ENCODE results near the gene NRXN3.
A peak's percentile ranks its signal among the peaks of the same experiment; 100 is the strongest.

NRXN3 gene

GRCh38 chr14:79639613-79640012 lies 1469.4 kb downstream of the NRXN3 start:
- no peak for DNase-seq (ENCODE audit: low read depth, low spot score)
- H3K4me3 ChIP-seq (ENCODE audit: low read length), result no peak overlapping the region

GRCh38 chr14:79641371-79641770 lies 1471.2 kb downstream of the NRXN3 start:
- no peak for DNase-seq (ENCODE audit: low read depth, low spot score)
- no peak overlapping the region for H3K4me3 ChIP-seq (ENCODE audit: low read length)

GRCh38 chr14:79643132-79643531 lies 1473.0 kb downstream of the NRXN3 start:
- no peak for DNase-seq (ENCODE audit: low read depth, low spot score)
- H3K4me3 ChIP-seq (ENCODE audit: low read length), result no peak overlapping the region

- DNase-seq (ENCODE audit: low read depth, low spot score), result no peak
- no peak overlapping the region for H3K4me3 ChIP-seq (ENCODE audit: low read length)
Measured at GRCh38 chr14:79645753-79646362, 1475.7 kb downstream of the NRXN3 start.

GRCh38 chr14:79649856-79650255 lies 1479.7 kb downstream of the NRXN3 start:
- no peak overlapping the region for H3K4me3 ChIP-seq (ENCODE audit: low read length)
- no peak for DNase-seq (ENCODE audit: low read depth, low spot score)

- H3K4me3 ChIP-seq (ENCODE audit: low read length), result no peak overlapping the region
- no peak for DNase-seq (ENCODE audit: low read depth, low spot score)
Measured at GRCh38 chr14:79652513-79653307, 1482.5 kb downstream of the NRXN3 start.

- no peak overlapping the region for H3K4me3 ChIP-seq (ENCODE audit: low read length)
- DNase-seq (ENCODE audit: low read depth, low spot score), result no peak
Measured at GRCh38 chr14:79656056-79656455, 1485.9 kb downstream of the NRXN3 start.

GRCh38 chr14:79656496-79656895 lies 1486.3 kb downstream of the NRXN3 start:
- no peak overlapping the region for H3K4me3 ChIP-seq (ENCODE audit: low read length)
- DNase-seq (ENCODE audit: low read depth, low spot score), result no peak

- DNase-seq (ENCODE audit: low read depth, low spot score), result no peak
- H3K4me3 ChIP-seq (ENCODE audit: low read length), result no peak overlapping the region
Measured at GRCh38 chr14:79658221-79658620, 1488.0 kb downstream of the NRXN3 start.

- H3K4me3 ChIP-seq (ENCODE audit: low read length), result no peak overlapping the region
- no peak for DNase-seq (ENCODE audit: low read depth, low spot score)
Measured at GRCh38 chr14:79658769-79659168, 1488.6 kb downstream of the NRXN3 start.

- no peak overlapping the region for H3K4me3 ChIP-seq (ENCODE audit: low read length)
- peak; percentile 33 for DNase-seq (ENCODE audit: low read depth, low spot score)
Measured at GRCh38 chr14:79660053-79660939, 1490.1 kb downstream of the NRXN3 start.

GRCh38 chr14:79661752-79662151 lies 1491.6 kb downstream of the NRXN3 start:
- no peak for DNase-seq (ENCODE audit: low read depth, low spot score)
- no peak overlapping the region for H3K4me3 ChIP-seq (ENCODE audit: low read length)

GRCh38 chr14:79663453-79663852 lies 1493.3 kb downstream of the NRXN3 start:
- DNase-seq (ENCODE audit: low read depth, low spot score), result no peak
- H3K4me3 ChIP-seq (ENCODE audit: low read length), result no peak overlapping the region

- no peak overlapping the region for H3K4me3 ChIP-seq (ENCODE audit: low read length)
- DNase-seq (ENCODE audit: low read depth, low spot score), result no peak
Measured at GRCh38 chr14:79665556-79665955, 1495.4 kb downstream of the NRXN3 start.

GRCh38 chr14:79668951-79669350 lies 1498.8 kb downstream of the NRXN3 start:
- H3K4me3 ChIP-seq (ENCODE audit: low read length), result no peak overlapping the region
- no peak for DNase-seq (ENCODE audit: low read depth, low spot score)

GRCh38 chr14:79670811-79671210 lies 1500.6 kb downstream of the NRXN3 start:
- no peak for DNase-seq (ENCODE audit: low read depth, low spot score)
- no peak overlapping the region for H3K4me3 ChIP-seq (ENCODE audit: low read length)

- DNase-seq (ENCODE audit: low read depth, low spot score), result no peak
- no peak overlapping the region for H3K4me3 ChIP-seq (ENCODE audit: low read length)
Measured at GRCh38 chr14:79680087-79680486, 1509.9 kb downstream of the NRXN3 start.

GRCh38 chr14:79686196-79686595 lies 1516.0 kb downstream of the NRXN3 start:
- no peak overlapping the region for H3K4me3 ChIP-seq (ENCODE audit: low read length)
- no peak for DNase-seq (ENCODE audit: low read depth, low spot score)

- H3K4me3 ChIP-seq (ENCODE audit: low read length), result no peak overlapping the region
- no peak for DNase-seq (ENCODE audit: low read depth, low spot score)
Measured at GRCh38 chr14:79690960-79691359, 1520.8 kb downstream of the NRXN3 start.

GRCh38 chr14:79693935-79694334 lies 1523.8 kb downstream of the NRXN3 start:
- no peak overlapping the region for H3K4me3 ChIP-seq (ENCODE audit: low read length)

More at GRCh38 chr14:79693935-79694334, 1523.8 kb downstream of the NRXN3 start:
- DNase-seq (ENCODE audit: low read depth, low spot score), result no peak
